Cardiac septum (tissue), 1 donor: Measurements from ENCODE around the gene TMEM52B. TPM values are rescaled to one million over a fixed set of nuclear protein-coding genes. Genes with fewer than 3 reads are reported as not detected.
"Not testable (repeated sequence)": the region's sequence is repeated elsewhere in the genome, so short reads cannot be mapped to it uniquely, and the experiment has no call there.

Source experiments
- DNase-seq: peaks from one replicate; pipeline ENCODE4 v3.0.0-alpha.2; 2020; ENCODE audit warnings: low spot score
- intact Hi-C: fragments of 100-400 bp; cut with DNase I; formaldehyde crosslinking; loops from one replicate; pipeline ENCODE4 v1.14.0; 2022
- total RNA-seq: library from RNA; stranded (reverse); fragmentation: NEBNext Ultra II Directional; extraction: Animal tissue kit (Norgen Biotek cat#: 25700); gene quantifications from one replicate; pipeline ENCODE4 v1.2.1, GENCODE V29; 2021
- donor health status: DM: no; HTN: no; CAD: no.

TMEM52B gene
- total RNA-seq, 1 donor from 2014 or later, result not detected

- intact Hi-C loops, result no loop called here
Measured at GRCh38 chr12:10205220-10205807, 26.5 kb downstream of the TMEM52B start.

GRCh38 chr12:10207136-10207535, 28.3 kb downstream of the TMEM52B start:
- no peak for DNase-seq
- intact Hi-C loops, result no loop called here

More at GRCh38 chr12:10205220-10205807, 26.5 kb downstream of the TMEM52B start:
- DNase-seq, result no peak

- intact Hi-C loops, result loop anchor here (10.0 kb wide), 1 partner anchor 155 kb away; no protein-coding TSS in a partner anchor
- no peak for DNase-seq
Measured at GRCh38 chr12:10210225-10210624, 31.4 kb downstream of the TMEM52B start.

- intact Hi-C loops, result loop anchor here (10.0 kb wide), 1 partner anchor 153 kb away; no protein-coding TSS in a partner anchor
- no peak for DNase-seq
Measured at GRCh38 chr12:10211101-10211939, 32.5 kb downstream of the TMEM52B start.

GRCh38 chr12:10211940-10212738, 33.3 kb downstream of the TMEM52B start:
- DNase-seq, result peak; percentile 99
- intact Hi-C loops, result loop anchor here (1.0 to 10.0 kb wide), 3 partner anchors 59 to 511 kb away; partner anchors contain the start of gene YBX3

GRCh38 chr12:10212739-10213131, 33.9 kb downstream of the TMEM52B start, which contains the start of gene GABARAPL1:
Gene GABARAPL1, plus strand, starts transcription at chr12:10212877. Its CDS starts 253 bp downstream, at chr12:10213130.
- DNase-seq, result peak; percentile 95
- intact Hi-C loops, result loop anchor here (1.0 to 10.0 kb wide), 3 partner anchors 59 to 510 kb away; partner anchors contain the start of gene YBX3

GRCh38 chr12:10213168-10214135, 34.6 kb downstream of the TMEM52B start:
- intact Hi-C loops, result loop anchor here (2.0 to 10.0 kb wide), 2 partner anchors 151 to 509 kb away; partner anchors contain the start of gene YBX3
- peak; percentile 87 for DNase-seq

- intact Hi-C loops, result loop anchor here (10.0 kb wide), 1 partner anchor 150 kb away; no protein-coding TSS in a partner anchor
- DNase-seq, result no peak
Measured at GRCh38 chr12:10214136-10214894, 35.5 kb downstream of the TMEM52B start.

- DNase-seq, result no peak
- intact Hi-C loops, result loop anchor here (10.0 kb wide), 1 partner anchor 150 kb away; no protein-coding TSS in a partner anchor
Measured at GRCh38 chr12:10214895-10215267, 36.0 kb downstream of the TMEM52B start.

- intact Hi-C loops, result loop anchor here (10.0 kb wide), 1 partner anchor 149 kb away; no protein-coding TSS in a partner anchor
Measured at GRCh38 chr12:10215436-10215835, 36.6 kb downstream of the TMEM52B start.

GRCh38 chr12:10215946-10216345, 37.1 kb downstream of the TMEM52B start:
- not testable (repeated sequence) for DNase-seq
- intact Hi-C loops, result loop anchor here (10.0 kb wide), 1 partner anchor 149 kb away; no protein-coding TSS in a partner anchor

More at GRCh38 chr12:10215436-10215835, 36.6 kb downstream of the TMEM52B start:
- no peak for DNase-seq

GRCh38 chr12:10218021-10218420, 39.2 kb downstream of the TMEM52B start:
- intact Hi-C loops, result loop anchor here (10.0 kb wide), 1 partner anchor 147 kb away; no protein-coding TSS in a partner anchor
- no peak for DNase-seq

GRCh38 chr12:10220398-10221077, 41.7 kb downstream of the TMEM52B start:
- peak; percentile 86 for DNase-seq
- intact Hi-C loops, result no loop called here

- DNase-seq, result no peak
- intact Hi-C loops, result no loop called here
Measured at GRCh38 chr12:10221846-10222245, 43.0 kb downstream of the TMEM52B start.

- no peak for DNase-seq
- intact Hi-C loops, result no loop called here
Measured at GRCh38 chr12:10223208-10223607, 44.4 kb downstream of the TMEM52B start.

GRCh38 chr12:10225426-10225825, 46.6 kb downstream of the TMEM52B start:
- DNase-seq, intact Hi-C loops: not testable (repeated sequence)

GRCh38 chr12:10226086-10226485, 47.3 kb downstream of the TMEM52B start:
- intact Hi-C loops, result no loop called here

More at GRCh38 chr12:10226086-10226485, 47.3 kb downstream of the TMEM52B start:
- no peak for DNase-seq
